IPS DF 4.7 (cell line): ENCODE results near the gene CERS6.

Experiments
- DNase-seq: peaks from one replicate; pipeline ENCODE4 v3.0.0-alpha.2; 2013; ENCODE audit warnings: low spot score; ENCODE audit errors: extremely low read depth

Gene CERS6

GRCh38 chr2:168529900-168530561 lies 74.0 kb downstream of the CERS6 start:
- DNase-seq = no peak

GRCh38 chr2:168530982-168531622 lies 75.0 kb downstream of the CERS6 start:
- DNase-seq = no peak

- DNase-seq = no peak
These were observed 78.9 kb downstream of the CERS6 start for GRCh38 chr2:168534926-168535325.

- no peak for DNase-seq
These were observed 80.9 kb downstream of the CERS6 start for GRCh38 chr2:168536925-168537466.

- no peak for DNase-seq
These were observed 82.1 kb downstream of the CERS6 start for GRCh38 chr2:168538133-168538532.

- DNase-seq = no peak
These were observed 82.5 kb downstream of the CERS6 start for GRCh38 chr2:168538534-168538933.

- DNase-seq = no peak
These were observed 83.9 kb downstream of the CERS6 start for GRCh38 chr2:168539945-168540344.

GRCh38 chr2:168541858-168542257 lies 85.8 kb downstream of the CERS6 start:
- DNase-seq = no peak

GRCh38 chr2:168543037-168543436 lies 87.0 kb downstream of the CERS6 start:
- no peak for DNase-seq

GRCh38 chr2:168543935-168544334 lies 87.9 kb downstream of the CERS6 start:
- no peak for DNase-seq

GRCh38 chr2:168545439-168546082 lies 89.5 kb downstream of the CERS6 start:
- no peak for DNase-seq

GRCh38 chr2:168550670-168551069 lies 94.6 kb downstream of the CERS6 start:
- DNase-seq = no peak

GRCh38 chr2:168552450-168552856 lies 96.4 kb downstream of the CERS6 start:
- DNase-seq = peak; percentile 99

- DNase-seq = no peak
These were observed 99.2 kb downstream of the CERS6 start for GRCh38 chr2:168555283-168555682.

GRCh38 chr2:168559187-168559586 lies 103.1 kb downstream of the CERS6 start:
- no peak for DNase-seq

- DNase-seq = no peak
These were observed 104.9 kb downstream of the CERS6 start for GRCh38 chr2:168560817-168561499.

GRCh38 chr2:168561991-168562390 lies 105.9 kb downstream of the CERS6 start:
- DNase-seq = no peak

- DNase-seq = no peak
These were observed 106.9 kb downstream of the CERS6 start for GRCh38 chr2:168562971-168563370.

GRCh38 chr2:168564641-168565040 lies 108.6 kb downstream of the CERS6 start:
- DNase-seq = no peak

- no peak for DNase-seq
These were observed 109.0 kb downstream of the CERS6 start for GRCh38 chr2:168565112-168565511.

GRCh38 chr2:168565512-168565911 lies 109.4 kb downstream of the CERS6 start:
- no peak for DNase-seq
